CD4-positive, alpha-beta T cell treated with Interleukin-4 for 4 hours (primary cell): Measurements from ENCODE around the gene YWHAG.
"Not testable (repeated sequence)": the region's sequence is repeated elsewhere in the genome, so short reads cannot be mapped to it uniquely, and the experiment has no call there.

Source experiments
- DNase-seq: peaks from one replicate; pipeline ENCODE4 v3.0.0-alpha.2; 2020

YWHAG gene

DNA sequence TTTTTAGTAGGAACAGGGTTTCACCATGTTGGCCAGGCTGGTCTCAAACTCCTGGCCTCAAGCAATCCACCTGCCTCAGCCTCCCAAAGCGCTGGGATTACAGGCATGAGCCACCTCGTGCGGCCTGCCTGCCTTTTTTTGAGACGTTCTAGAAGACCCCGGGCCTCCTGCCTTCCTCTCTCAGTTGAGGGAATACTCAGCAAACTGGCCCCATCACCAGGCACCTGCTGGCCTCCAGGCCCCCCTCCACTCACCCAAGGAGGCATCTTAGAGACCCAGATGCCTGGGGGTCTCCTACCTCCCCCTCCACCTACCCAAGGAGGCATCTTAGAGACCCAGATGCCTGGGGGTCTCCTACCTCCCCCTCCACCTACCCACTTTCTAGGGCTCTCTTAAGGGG is 65.9 kb downstream of the YWHAG start:
- not testable (repeated sequence) for DNase-seq

GRCh38 chr7:76292213-76292573 is 66.6 kb downstream of the YWHAG start:
- DNase-seq: no peak

- DNase-seq: peak; percentile 86
Measured at GRCh38 chr7:76291351-76292212, 67.2 kb downstream of the YWHAG start.

- not testable (repeated sequence) for DNase-seq
Measured at GRCh38 chr7:76290847-76291350, 67.9 kb downstream of the YWHAG start.

- no peak for DNase-seq
Measured at GRCh38 chr7:76286842-76287403, 71.9 kb downstream of the YWHAG start.

DNA sequence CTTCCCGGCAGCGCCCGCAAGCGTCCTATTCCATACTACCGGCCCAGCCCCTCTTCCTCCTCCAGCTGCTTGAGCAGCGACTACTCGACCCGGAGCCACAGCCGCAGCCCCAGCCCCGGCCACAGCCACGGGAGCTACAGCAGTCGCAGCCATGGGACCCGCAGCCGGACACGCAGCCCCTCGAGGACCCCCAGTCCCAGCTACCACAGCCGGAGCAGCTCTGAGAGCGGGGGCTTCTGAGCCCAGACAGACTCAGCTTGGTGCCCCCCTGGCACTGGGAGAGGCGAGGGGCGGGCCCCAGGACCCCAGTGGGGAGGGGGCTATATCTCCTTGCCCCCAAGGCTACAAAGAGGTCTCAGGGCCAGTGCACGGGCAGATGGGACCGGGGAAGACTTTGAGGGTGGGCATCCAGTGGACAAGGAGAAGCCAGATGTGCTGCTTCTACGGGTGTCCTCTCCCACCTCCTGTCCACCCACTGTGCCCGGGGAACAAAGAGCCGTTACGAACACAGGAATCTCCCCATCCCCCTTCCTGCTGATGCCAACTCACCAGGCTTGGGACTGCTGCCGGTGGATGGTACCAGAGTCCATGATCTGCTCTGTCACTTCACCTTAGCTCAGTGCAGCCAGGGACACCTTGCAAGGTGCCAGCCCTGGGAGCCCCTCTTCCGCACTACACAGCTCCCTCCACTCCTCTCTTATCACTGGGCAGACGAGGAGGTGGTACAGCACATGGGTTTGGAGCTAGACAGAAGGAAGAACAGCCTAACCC is 73.0 kb downstream of the YWHAG start:
- no peak for DNase-seq

DNA sequence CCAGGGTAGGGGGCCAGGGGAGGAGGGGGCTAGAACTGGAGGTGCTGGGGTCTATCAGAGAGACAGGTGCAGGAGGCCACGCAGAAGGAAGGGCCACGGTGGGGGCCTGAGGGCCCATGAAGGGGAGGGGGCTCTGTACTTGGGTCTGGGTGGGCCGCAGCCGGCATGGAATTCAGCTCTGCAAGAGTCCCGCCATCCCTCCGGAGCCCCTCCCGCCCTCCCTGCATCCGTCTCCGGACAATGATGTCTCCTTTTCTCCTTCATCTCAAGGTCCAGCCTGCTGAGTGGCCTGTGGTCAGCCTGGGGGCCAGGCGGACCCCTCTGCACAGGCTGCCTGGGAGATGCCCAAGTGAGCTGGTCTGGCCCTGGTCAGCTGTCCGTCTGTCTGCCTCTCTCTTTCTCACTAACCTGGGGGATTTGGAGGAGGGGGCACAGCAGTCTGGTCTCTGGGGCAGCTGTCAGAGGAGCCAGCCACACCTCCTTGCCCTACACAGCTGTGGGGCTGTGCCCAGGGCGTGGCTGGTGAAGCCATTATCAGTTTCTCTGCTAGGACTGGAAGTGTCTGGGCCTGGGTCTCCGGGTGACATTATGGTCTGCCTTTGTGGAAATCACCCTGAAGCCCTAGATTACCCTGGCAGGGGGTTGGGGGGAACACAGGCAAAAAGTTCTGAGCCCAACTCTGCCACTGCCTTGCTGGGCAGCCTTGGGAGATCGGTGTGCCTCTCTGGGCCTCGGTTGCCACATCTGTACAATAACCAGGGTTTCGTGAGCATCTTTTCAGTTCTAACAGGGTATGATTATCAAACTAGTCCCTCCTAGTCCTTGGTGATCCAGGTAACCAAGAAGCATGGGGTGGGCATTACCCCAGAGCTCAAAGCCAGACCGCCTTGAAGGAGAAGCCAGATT is 75.3 kb downstream of the YWHAG start:
- no peak for DNase-seq

DNA sequence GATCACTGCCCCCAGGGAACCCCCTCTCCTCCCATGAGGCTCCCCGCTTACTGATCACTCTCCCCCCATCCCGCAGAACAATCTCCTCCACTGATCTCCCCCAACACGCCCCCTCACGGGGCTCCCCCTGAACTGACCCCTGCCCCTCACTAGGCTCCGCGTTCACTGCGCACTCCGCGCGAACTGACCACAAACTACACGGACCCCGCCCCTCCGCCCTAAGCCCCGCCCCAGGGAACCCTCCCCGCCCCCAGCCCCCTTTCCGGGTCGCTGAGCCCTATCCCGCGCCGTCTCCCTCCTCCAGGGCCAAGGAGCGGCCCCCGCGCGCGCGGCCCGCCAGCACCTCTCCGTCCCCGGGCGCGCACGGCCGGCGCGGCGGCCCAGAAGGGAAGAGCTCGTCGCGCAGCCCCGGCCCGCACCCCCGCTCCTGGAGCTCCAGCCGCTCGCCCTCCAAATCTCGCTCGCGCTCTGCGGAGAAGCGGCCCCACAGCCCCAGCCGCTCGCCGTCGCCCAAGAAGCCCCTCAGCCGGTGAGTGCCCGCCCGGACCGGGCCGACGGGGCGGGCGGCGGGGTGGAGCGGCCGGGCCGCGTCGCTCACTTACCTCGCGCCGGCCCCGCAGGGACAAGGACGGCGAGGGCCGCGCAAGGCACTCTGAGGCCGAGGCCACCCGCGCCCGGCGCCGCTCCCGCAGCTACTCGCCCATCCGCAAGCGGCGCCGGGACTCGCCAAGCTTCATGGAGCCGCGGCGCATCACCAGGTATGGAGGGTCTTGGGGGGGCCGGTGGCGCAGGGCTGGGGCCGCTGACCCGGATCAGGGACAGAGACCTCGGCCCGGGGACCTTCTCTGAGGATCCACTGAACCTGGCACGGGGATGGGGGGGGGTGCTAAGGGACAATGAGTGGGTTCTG is 76.2 kb downstream of the YWHAG start:
- DNase-seq: no peak

DNA sequence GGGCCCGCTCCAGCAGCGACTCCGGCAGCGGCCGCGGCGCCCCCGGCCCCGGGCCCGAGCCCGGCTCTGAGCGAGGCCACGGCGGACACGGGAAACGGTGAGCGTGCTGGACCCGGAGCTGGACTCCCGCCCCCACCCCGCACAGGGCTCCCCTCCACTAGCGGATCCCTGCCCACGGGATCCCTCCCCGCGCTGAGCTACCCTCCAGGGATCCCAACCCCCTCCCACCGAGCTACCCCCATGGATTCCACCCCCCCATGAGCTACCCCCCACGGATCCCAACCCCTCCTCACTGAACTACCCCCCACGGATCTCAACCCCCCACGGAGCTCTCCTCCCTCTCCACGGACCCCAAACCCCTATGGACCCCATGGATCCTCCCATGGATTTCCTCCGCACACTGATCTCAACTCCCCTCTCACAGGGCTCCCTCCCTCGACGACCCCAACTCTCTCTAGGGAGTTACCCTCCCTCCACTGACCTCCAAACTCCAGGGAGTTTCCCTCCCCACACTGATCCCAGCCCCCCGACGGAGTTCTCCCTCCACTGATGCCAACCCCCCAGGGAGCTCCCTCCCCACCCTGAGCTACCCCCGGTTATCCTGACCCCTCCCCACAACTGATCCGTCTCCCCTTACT is 77.0 kb downstream of the YWHAG start:
- DNase-seq: no peak

GRCh38 chr7:76281006-76281705 is 77.6 kb downstream of the YWHAG start:
- no peak for DNase-seq

GRCh38 chr7:76280408-76280807 is 78.4 kb downstream of the YWHAG start:
- no peak for DNase-seq

GRCh38 chr7:76278540-76278939 is 80.3 kb downstream of the YWHAG start:
- DNase-seq: no peak
